CD4-positive, alpha-beta T cell treated with Interleukin-10 for 1 hour (primary cell): Measurements from ENCODE around the gene FADS2.

ENCODE experiments used
- DNase-seq: peaks from one replicate; pipeline ENCODE4 v3.0.0-alpha.2; 2020

The FADS2 gene

GRCh38 chr11:61910187-61911127 lies 82.4 kb downstream of the FADS2 start:
- DNase-seq = no peak

- DNase-seq = no peak
These were observed 83.1 kb downstream of the FADS2 start for GRCh38 chr11:61911128-61911700.

GRCh38 chr11:61911701-61912529 lies 83.8 kb downstream of the FADS2 start:
- no peak for DNase-seq

- DNase-seq = peak; percentile 15
These were observed 84.4 kb downstream of the FADS2 start for GRCh38 chr11:61912530-61912898.

GRCh38 chr11:61912991-61913698 lies 85.0 kb downstream of the FADS2 start:
- DNase-seq = no peak

GRCh38 chr11:61913699-61914395 lies 85.7 kb downstream of the FADS2 start:
- no peak for DNase-seq

GRCh38 chr11:61914471-61915171 lies 86.5 kb downstream of the FADS2 start:
- no peak for DNase-seq

GRCh38 chr11:61916737-61917333 lies 88.7 kb downstream of the FADS2 start:
- DNase-seq = no peak
